Activated CD8-positive, alpha-beta memory T cell treated with anti-CD3 and anti-CD28 coated beads, Interleukin-2, amount 10 ng/mL, durations not matched to agents 7 days and 5 days (primary cell): ENCODE measurements around the gene C19orf81. TPM values are rescaled to one million over a fixed set of nuclear protein-coding genes. Genes with fewer than 3 reads are reported as not detected.

ENCODE experiments used
- ATAC-seq: fragments of 150-1000 bp; cut with Tn5 transposase; one replicate; pipeline ENCODE4 v1.10.0; 2021; ENCODE audit warnings: moderate library complexity
- CTCF ChIA-PET: fragments of 350-600 bp; sonication (Branson Sonifier 250); formaldehyde crosslinking; loops from one replicate; lab custom pipeline; 2021; ENCODE audit warnings: antibody characterized with exemption; lab: Charles Lee
- DNase-seq: peaks from one replicate; pipeline ENCODE4 v3.0.0-alpha.2; 2020
- H3K27ac Mint-ChIP-seq: one replicate; pipeline ENCODE4 v1.8.0; 2021; ENCODE audit warnings: mild to moderate bottlenecking, mixed read lengths
- H3K27me3 Mint-ChIP-seq: one replicate; pipeline ENCODE4 v1.8.0; 2021; ENCODE audit warnings: mixed read lengths
- H3K36me3 Mint-ChIP-seq: one replicate; pipeline ENCODE4 v1.8.0; 2021; ENCODE audit warnings: mild to moderate bottlenecking, mixed read lengths
- H3K4me1 Mint-ChIP-seq: one replicate; pipeline ENCODE4 v1.8.0; 2021; ENCODE audit warnings: mixed read lengths
- H3K4me3 Mint-ChIP-seq: one replicate; pipeline ENCODE4 v1.8.0; 2021; ENCODE audit warnings: mild to moderate bottlenecking, moderate library complexity, mixed read lengths
- H3K9me3 Mint-ChIP-seq: one replicate; pipeline ENCODE4 v1.8.0; 2022; ENCODE audit warnings: low read depth, mixed read lengths
- total RNA-seq, 2 experiments: library from RNA; stranded (reverse); gene quantifications; one replicate each; pipeline ENCODE4 v1.2.3, GENCODE V29; 2021

C19orf81 gene
- total RNA-seq, 2 experiments from 2014 or later = 0.70 TPM; not detected in 1

- H3K36me3 Mint-ChIP-seq = peaks cover 2% of the 10 kb centered on the region
- no peak for DNase-seq
- peaks cover 9% of the 10 kb centered on the region for H3K9me3 Mint-ChIP-seq
- CTCF ChIA-PET = interaction anchor here (0.7 kb wide), 1 partner anchor 789 kb away, joined by 3 read pairs; no protein-coding TSS in a partner anchor
- H3K27ac Mint-ChIP-seq = no peak overlapping the region
- ATAC-seq = no peak
- no peaks in the 10 kb centered on the region for H3K4me1 Mint-ChIP-seq
- H3K4me3 Mint-ChIP-seq = no peak overlapping the region
- H3K27me3 Mint-ChIP-seq = peaks cover 33% of the 10 kb centered on the region
Observed at GRCh38 chr19:50638600-50638999, 10.6 kb upstream of the C19orf81 start.

GRCh38 chr19:50639121-50640112 lies 9.8 kb upstream of the C19orf81 start, which contains the start of gene SYT3:
Gene SYT3 (minus strand): TSS chr19:50639881. CDS start chr19:50637411, 2,470 bp downstream.
- peak; percentile 36 for ATAC-seq
- H3K27ac Mint-ChIP-seq = no peak within 1 kb of the TSS
- no peaks in the 10 kb centered on the region for H3K36me3 Mint-ChIP-seq
- no peak within 1 kb of the TSS for H3K4me3 Mint-ChIP-seq
- H3K27me3 Mint-ChIP-seq = peaks cover 33% of the 10 kb centered on the region
- no peaks in the 10 kb centered on the region for H3K4me1 Mint-ChIP-seq
- no peak for DNase-seq
- H3K9me3 Mint-ChIP-seq = peaks cover 5% of the 10 kb centered on the region
- CTCF ChIA-PET = interaction anchor here (0.7 kb wide), 1 partner anchor 790 kb away, joined by 3 read pairs; no protein-coding TSS in a partner anchor

- CTCF ChIA-PET = no interaction called here
- H3K27me3 Mint-ChIP-seq = peaks cover 33% of the 10 kb centered on the region
Observed at GRCh38 chr19:50640368-50640767, 8.9 kb upstream of the C19orf81 start.

GRCh38 chr19:50644315-50644915 lies 4.8 kb upstream of the C19orf81 start:
- CTCF ChIA-PET = no interaction called here
- Mint-ChIP-seq H3K4me1 (no peaks in the 10 kb centered on the region), H3K4me3 (no peak overlapping the region), H3K9me3 (peaks cover 3% of the 10 kb centered on the region), H3K27ac (no peak overlapping the region), H3K27me3 (peaks cover 11% of the 10 kb centered on the region), H3K36me3 (no peaks in the 10 kb centered on the region)
- no peak for DNase-seq
- ATAC-seq = no peak

More at GRCh38 chr19:50640368-50640767, 8.9 kb upstream of the C19orf81 start:
- no peak overlapping the region for H3K27ac Mint-ChIP-seq
- DNase-seq = no peak
- no peaks in the 10 kb centered on the region for H3K4me1 Mint-ChIP-seq
- no peak overlapping the region for H3K4me3 Mint-ChIP-seq
- no peaks in the 10 kb centered on the region for H3K36me3 Mint-ChIP-seq
- peaks cover 1% of the 10 kb centered on the region for H3K9me3 Mint-ChIP-seq
- no peak for ATAC-seq

GRCh38 chr19:50645107-50645506 lies 4.1 kb upstream of the C19orf81 start:
- Mint-ChIP-seq H3K9me3 (peaks cover 3% of the 10 kb centered on the region), H3K4me3 (no peak overlapping the region), H3K36me3 (no peaks in the 10 kb centered on the region), H3K27ac (no peak overlapping the region), H3K27me3 (peaks cover 7% of the 10 kb centered on the region), H3K4me1 (no peaks in the 10 kb centered on the region)
- DNase-seq (no peak), ATAC-seq (no peak)
- CTCF ChIA-PET = no interaction called here

GRCh38 chr19:50646074-50646807 lies 3.0 kb upstream of the C19orf81 start:
- no peak overlapping the region for H3K27ac Mint-ChIP-seq

DNA sequence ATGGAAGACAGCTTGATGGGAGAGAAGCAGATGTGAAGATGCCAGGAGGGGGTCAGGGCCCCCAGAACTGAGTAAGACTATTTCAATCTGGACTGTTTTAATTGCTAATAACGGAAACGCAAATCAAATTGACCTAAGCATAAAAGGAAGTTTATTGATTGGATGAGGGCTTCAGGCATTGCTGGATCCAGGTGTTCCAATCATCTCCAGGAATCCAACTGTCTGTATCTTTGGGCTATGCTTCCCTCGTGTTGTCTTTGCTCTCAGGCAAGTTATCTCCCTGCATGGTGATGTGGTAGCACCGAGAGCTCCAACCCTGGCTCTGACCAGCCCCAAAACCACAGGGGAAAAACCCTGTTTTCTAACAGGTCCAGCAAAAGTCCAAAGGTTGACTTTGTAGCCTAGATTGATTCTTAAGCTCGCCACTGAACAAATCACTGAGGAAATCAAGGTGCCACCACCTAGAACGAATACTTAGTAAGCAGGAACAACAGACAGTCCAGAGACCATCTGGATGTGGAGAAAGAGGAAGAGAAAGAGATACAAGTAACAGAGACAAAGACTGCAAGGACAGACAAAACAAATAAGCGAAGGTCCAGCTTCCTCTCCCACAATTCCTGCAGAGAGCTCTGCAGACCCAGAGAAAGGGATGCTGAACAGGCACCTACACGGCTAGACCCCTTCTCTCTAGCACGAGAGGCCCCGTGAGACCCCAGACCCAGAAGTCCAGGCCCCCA lies 1.2 kb upstream of the C19orf81 start:
- Mint-ChIP-seq H3K27me3 (no peaks in the 10 kb centered on the region), H3K9me3 (peaks cover 3% of the 10 kb centered on the region), H3K4me3 (no peak overlapping the region), H3K4me1 (no peaks in the 10 kb centered on the region), H3K27ac (no peak overlapping the region), H3K36me3 (no peaks in the 10 kb centered on the region)
- DNase-seq (no peak), ATAC-seq (no peak)
- CTCF ChIA-PET = no interaction called here

More at GRCh38 chr19:50646074-50646807, 3.0 kb upstream of the C19orf81 start:
- CTCF ChIA-PET = no interaction called here
- H3K4me1 Mint-ChIP-seq = no peaks in the 10 kb centered on the region
- DNase-seq (no peak), ATAC-seq (no peak)
- no peak overlapping the region for H3K4me3 Mint-ChIP-seq
- no peaks in the 10 kb centered on the region for H3K36me3 Mint-ChIP-seq
- H3K27me3 Mint-ChIP-seq = no peaks in the 10 kb centered on the region
- peaks cover 3% of the 10 kb centered on the region for H3K9me3 Mint-ChIP-seq

DNA sequence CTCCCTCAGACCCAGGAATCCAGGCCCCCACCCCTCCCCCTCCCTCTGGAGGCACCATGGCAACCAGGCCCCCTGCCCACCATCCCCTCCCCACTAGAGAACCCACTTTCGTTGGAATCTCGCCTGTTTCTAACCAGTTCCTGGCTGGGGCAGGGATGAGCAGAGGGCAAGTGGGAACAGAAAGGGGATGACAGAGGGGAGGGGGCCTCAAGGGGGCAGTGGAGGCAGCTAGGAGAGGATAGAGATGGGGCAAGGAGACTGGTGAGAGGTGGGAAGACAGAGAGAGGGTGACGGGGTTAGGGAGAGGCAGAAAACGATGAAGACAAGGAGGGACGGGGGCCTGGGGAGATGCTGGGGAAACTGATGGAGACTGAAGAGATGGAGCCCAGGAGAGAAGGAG lies 586 bp upstream of the C19orf81 start:
- Mint-ChIP-seq H3K4me3 (no peak overlapping the region), H3K36me3 (no peaks in the 10 kb centered on the region), H3K27me3 (no peaks in the 10 kb centered on the region), H3K4me1 (no peaks in the 10 kb centered on the region), H3K9me3 (peaks cover 3% of the 10 kb centered on the region), H3K27ac (no peak overlapping the region)
- DNase-seq (no peak), ATAC-seq (no peak)
- CTCF ChIA-PET = no interaction called here

DNA sequence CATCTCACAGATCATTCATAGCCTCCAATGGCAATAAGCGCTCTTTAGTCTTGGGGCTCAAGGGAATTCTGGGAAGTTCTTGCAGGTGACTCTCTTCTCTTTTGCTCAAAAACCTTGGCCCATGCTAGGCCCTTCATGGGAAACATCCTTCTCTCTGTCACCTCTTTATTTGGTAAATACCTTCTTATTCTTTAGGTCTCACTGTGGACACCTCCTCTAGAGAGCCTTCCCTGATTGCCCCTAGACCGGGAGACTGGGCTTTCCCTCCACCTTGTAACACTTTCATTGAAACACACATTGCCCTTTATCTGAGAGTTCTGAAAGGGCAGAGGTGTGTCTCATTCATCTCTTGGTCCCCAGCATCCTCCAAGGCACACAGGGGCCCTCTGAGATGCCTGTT lies 1.9 kb downstream of the C19orf81 start:
- DNase-seq (no peak), ATAC-seq (no peak)
- Mint-ChIP-seq H3K27me3 (peaks cover 3% of the 10 kb centered on the region), H3K27ac (no peak overlapping the region), H3K4me3 (no peak overlapping the region), H3K36me3 (no peaks in the 10 kb centered on the region), H3K9me3 (peaks cover 3% of the 10 kb centered on the region), H3K4me1 (no peaks in the 10 kb centered on the region)
- CTCF ChIA-PET = no interaction called here

GRCh38 chr19:50652722-50653121 lies 3.5 kb downstream of the C19orf81 start:
- no peak overlapping the region for H3K4me3 Mint-ChIP-seq
- H3K27ac Mint-ChIP-seq = no peak overlapping the region
- H3K27me3 Mint-ChIP-seq = peaks cover 8% of the 10 kb centered on the region
- H3K9me3 Mint-ChIP-seq = peaks cover 3% of the 10 kb centered on the region
- DNase-seq = no peak
- peaks cover 7% of the 10 kb centered on the region for H3K4me1 Mint-ChIP-seq
- H3K36me3 Mint-ChIP-seq = no peaks in the 10 kb centered on the region
- ATAC-seq = no peak
- CTCF ChIA-PET = no interaction called here

DNA sequence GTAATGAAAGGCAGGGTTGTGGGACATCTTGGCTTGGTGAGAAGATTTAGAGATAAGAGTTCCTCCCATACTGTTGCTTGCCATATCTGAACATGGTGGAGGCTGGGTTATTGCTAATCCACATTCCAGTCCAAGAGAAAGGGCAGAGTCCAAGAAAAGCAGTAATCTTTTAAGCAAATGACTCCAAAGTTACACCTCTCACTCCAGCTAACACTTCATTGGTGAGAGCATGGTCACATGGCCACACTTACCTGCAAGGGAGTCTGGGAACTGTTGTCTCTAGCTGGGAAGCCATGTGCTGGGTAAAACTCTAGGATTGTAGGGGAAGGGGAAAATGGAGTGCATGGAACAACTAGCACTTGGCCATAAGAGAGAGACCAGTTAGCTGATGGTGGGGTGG lies 5.6 kb downstream of the C19orf81 start:
- Mint-ChIP-seq H3K4me3 (no peak overlapping the region), H3K4me1 (peaks cover 18% of the 10 kb centered on the region), H3K27ac (no peak overlapping the region), H3K27me3 (peaks cover 19% of the 10 kb centered on the region), H3K36me3 (peaks cover 5% of the 10 kb centered on the region), H3K9me3 (no peaks in the 10 kb centered on the region)
- DNase-seq (no peak), ATAC-seq (no peak)
- CTCF ChIA-PET = no interaction called here

DNA sequence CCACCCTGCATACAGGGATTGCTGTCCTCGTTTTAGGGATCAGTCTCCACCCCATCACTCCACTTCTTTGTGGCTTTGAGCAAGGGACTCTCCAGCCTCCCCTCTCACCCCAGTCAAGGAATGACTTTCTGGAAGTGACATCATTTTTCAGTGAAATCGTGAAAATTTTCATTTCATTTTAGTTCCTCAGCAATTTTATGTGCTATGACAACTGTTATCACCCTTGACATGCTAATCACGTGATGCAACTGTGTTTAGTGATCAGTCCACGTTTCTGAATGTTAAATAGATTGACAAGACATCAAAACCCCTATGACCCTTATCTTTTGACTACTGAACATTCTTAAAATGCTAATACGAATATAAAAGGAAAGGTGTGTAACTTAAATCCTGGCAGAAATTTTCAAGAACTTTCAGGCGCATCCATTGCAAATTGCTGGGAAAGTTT lies 8.0 kb downstream of the C19orf81 start:
- Mint-ChIP-seq H3K27ac (peak overlapping the region; percentile 4), H3K4me3 (no peak overlapping the region), H3K9me3 (no peaks in the 10 kb centered on the region), H3K27me3 (peaks cover 23% of the 10 kb centered on the region), H3K4me1 (peaks cover 18% of the 10 kb centered on the region), H3K36me3 (peaks cover 6% of the 10 kb centered on the region)
- no peak for ATAC-seq
- CTCF ChIA-PET = no interaction called here
- no peak for DNase-seq
